ENCODE data around the gene KLHL14. TPM values are rescaled to one million over a fixed set of nuclear protein-coding genes. Genes with fewer than 3 reads are reported as not detected.
A peak's percentile ranks its signal among the peaks of the same experiment; 100 is the strongest.

KLHL14 gene
- total and polyA plus RNA-seq, 2 of the 13 experiments (the other 11 are each of a cell fraction or from before 2014, with no cell fraction given), result 16.0 to 41.8 TPM

DNA sequence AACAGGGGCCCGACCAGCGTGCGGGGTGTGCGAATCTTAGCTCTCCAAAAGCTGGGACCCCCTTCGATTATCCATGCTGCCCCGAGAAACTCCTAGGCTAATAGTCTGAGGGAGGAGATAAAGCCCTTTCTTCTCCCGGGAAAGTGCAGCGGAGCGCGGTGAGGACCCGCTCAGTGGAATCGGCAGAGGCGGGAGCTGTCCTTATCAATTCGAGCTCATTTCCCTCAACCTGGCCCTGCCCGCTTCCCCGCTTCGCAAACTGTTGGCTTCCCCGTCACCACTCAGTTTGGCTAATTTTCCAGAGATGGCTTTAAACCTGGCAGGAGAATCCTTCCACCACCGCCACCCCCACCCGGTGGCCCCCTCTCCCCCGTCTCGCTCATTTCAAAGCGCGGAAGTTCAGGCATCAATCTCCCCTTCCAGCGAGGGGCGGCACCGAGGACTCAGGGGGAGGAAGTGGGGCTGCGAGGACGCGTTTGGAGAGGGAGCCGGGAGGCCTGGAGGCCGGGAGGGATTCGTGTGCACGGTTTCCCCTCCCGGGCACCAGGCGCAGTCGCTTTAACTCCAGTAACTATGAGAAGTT lies 1.6 kb downstream of the KLHL14 start (continued):
- TF ChIP-seq HMGXB4 (CRISPR knock-in tag; IDR thresholded peaks at IDR 0.05; ENCODE audit: borderline replicate concordance in 1 of 2, low read depth in 1 of 2) (peak in 1 of 2 experiments; percentile 22; a peak in 1 of 4 replicates), ZSCAN31 (CRISPR knock-in tag; IDR thresholded peaks at IDR 0.05; ENCODE audit: low read depth) (no peak), FUBP1 (CRISPR knock-in tag; IDR thresholded peaks at IDR 0.05; ENCODE audit: borderline replicate concordance) (no peak), NONO (IDR thresholded peaks at IDR 0.05) (no peak), NONO (CRISPR knock-in tag; conservative IDR thresholded peaks at IDR 0.05) (no peak), ZC3H13 (CRISPR knock-in tag; IDR thresholded peaks at IDR 0.05) (peak; percentile 69), SRY (CRISPR knock-in tag; IDR thresholded peaks at IDR 0.05) (0 out of 2 replicates have a peak, but pooled peaks have one; percentile 49), ZNF333 (CRISPR knock-in tag; IDR thresholded peaks at IDR 0.05; ENCODE audit: borderline replicate concordance) (peak; percentile 10; the same call in 1 of the 2 replicates), SMAD9 (CRISPR knock-in tag; IDR thresholded peaks at IDR 0.05) (0 out of 2 replicates have a peak, but pooled peaks have one; percentile 22), ZNF788 (CRISPR knock-in tag; IDR thresholded peaks at IDR 0.05; ENCODE audit: borderline replicate concordance) (no peak), PHF21A (CRISPR knock-in tag; IDR thresholded peaks at IDR 0.05) (no peak), ZBTB7B (CRISPR knock-in tag; IDR thresholded peaks at IDR 0.05) (0 out of 2 replicates have a peak, but pooled peaks have one; percentile 12), POLR2A (IDR thresholded peaks at IDR 0.05; ENCODE audit: insufficient read depth in 1 of 2, low read depth in 2 of 2, low read length in 2 of 2) (no peak), NR2F2 (IDR thresholded peaks at IDR 0.05; ENCODE audit: borderline replicate concordance, low read depth) (peak; percentile 2; the same call in 1 of the 2 replicates)
- TF ChIP-seq, protein P1, sequence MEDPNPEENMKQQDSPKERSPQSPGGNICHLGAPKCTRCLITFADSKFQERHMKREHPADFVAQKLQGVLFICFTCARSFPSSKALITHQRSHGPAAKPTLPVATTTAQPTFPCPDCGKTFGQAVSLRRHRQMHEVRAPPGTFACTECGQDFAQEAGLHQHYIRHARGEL (CRISPR knock-in tag; IDR thresholded peaks at IDR 0.05), result no peak
- TF ChIP-seq, protein P2, sequence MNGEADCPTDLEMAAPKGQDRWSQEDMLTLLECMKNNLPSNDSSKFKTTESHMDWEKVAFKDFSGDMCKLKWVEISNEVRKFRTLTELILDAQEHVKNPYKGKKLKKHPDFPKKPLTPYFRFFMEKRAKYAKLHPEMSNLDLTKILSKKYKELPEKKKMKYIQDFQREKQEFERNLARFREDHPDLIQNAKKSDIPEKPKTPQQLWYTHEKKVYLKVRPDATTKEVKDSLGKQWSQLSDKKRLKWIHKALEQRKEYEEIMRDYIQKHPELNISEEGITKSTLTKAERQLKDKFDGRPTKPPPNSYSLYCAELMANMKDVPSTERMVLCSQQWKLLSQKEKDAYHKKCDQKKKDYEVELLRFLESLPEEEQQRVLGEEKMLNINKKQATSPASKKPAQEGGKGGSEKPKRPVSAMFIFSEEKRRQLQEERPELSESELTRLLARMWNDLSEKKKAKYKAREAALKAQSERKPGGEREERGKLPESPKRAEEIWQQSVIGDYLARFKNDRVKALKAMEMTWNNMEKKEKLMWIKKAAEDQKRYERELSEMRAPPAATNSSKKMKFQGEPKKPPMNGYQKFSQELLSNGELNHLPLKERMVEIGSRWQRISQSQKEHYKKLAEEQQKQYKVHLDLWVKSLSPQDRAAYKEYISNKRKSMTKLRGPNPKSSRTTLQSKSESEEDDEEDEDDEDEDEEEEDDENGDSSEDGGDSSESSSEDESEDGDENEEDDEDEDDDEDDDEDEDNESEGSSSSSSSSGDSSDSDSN (CRISPR knock-in tag; IDR thresholded peaks at IDR 0.05), result peak; percentile 74; the same call in 1 of the 2 replicates
- TF ChIP-seq, protein P3, sequence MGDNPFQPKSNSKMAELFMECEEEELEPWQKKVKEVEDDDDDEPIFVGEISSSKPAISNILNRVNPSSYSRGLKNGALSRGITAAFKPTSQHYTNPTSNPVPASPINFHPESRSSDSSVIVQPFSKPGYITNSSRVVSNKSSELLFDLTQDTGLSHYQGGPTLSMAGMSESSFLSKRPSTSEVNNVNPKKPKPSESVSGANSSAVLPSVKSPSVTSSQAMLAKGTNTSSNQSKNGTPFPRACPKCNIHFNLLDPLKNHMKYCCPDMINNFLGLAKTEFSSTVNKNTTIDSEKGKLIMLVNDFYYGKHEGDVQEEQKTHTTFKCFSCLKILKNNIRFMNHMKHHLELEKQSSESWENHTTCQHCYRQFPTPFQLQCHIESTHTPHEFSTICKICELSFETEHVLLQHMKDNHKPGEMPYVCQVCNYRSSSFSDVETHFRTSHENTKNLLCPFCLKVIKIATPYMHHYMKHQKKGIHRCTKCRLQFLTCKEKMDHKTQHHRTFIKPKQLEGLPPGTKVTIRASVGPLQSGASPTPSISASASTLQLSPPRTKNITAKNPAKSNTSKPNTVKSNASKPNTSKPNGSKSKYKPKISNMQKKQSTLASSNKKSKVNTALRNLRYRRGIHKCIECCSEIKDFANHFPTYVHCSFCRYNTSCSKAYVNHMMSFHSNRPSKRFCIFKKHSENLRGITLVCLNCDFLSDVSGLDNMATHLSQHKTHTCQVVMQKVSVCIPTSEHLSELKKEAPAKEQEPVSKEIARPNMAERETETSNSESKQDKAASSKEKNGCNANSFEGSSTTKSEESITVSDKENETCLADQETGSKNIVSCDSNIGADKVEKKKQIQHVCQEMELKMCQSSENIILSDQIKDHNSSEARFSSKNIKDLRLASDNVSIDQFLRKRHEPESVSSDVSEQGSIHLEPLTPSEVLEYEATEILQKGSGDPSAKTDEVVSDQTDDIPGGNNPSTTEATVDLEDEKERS (CRISPR knock-in tag; IDR thresholded peaks at IDR 0.05), result peak; percentile 35; the same call in 1 of the 2 replicates

Measured in HepG2 (cell line).